ENCODE measurements around the gene PDIA6.

GRCh38 chr2:10785260-10785659 lies 27.3 kb downstream of the PDIA6 start:
- no peak for TF ChIP-seq SPI1 (IDR thresholded peaks at IDR 0.05; ENCODE audit: low read depth, low read length)
- no peak for TF ChIP-seq POLR2A (IDR thresholded peaks at IDR 0.05; ENCODE audit: low read depth, low read length)
- TF ChIP-seq POLR2AphosphoS5 (IDR thresholded peaks at IDR 0.05; ENCODE audit: low read depth, low read length): no peak
- TF ChIP-seq TAF1 (IDR thresholded peaks at IDR 0.05; ENCODE audit: low read depth, low read length): no peak

All from GM12891 (cell line).